GM19240 (cell line): ENCODE measurements around the gene CD160.
"Not testable (repeated sequence)": the region's sequence is repeated elsewhere in the genome, so short reads cannot be mapped to it uniquely, and the experiment has no call there.

Source experiments
- DNase-seq: peaks from one replicate; pipeline ENCODE4 v3.0.0; 2011; ENCODE audit warnings: low spot score; ENCODE audit not compliant: insufficient read length

CD160 gene

DNA sequence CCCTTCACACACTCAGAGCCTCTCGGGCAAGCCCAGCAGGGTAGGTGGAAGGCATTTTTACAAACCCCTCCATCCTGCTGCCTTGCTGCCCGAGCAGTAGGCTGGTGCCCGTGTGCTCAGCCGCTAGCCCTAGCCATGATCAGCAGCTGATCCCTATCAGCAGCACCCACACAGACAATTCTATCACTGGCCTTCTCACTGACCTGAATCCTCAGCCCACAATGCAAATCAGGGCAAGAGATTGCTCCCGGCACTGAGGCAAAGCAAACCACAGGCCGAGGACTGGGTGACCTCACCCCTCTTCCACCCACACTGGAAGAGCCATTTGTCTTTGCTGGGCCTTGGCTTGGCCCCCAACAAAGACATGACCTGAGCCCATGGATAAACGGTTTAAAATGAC is 11.2 kb upstream of the CD160 start:
- no peak for DNase-seq

DNA sequence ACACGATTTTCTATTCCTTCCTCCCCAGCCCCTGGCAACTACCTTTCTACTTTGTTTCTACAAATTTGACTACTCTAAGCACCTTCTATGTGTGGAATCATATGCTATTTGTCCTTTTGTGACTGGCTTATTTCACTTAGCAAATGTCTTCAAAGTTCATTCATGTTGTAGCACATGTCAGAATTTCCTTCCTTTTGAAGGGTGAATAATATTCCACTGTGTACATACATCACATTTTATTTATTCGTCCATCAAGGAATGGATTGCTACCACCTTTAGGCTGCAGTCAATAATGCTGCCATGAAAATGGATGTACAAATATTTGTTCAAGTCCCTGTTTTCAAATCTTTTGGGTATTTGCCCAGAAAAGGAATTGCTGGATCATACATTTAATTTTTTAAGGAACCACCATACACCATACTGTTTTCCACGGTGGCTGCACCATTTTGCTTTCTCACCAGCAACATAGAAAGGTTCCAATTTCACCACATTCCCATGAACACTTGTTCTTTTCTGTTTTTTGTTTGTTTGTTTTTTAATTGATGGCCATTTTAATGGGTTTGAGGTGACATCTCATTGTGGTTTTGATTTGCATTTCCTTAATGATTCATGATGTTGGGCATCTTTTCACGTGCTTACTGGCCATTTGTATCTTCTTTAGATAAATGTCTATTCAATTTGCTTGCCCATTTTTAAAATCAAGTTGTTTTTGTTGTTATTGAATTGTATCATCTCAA is 8.8 kb upstream of the CD160 start:
- no peak for DNase-seq

DNA sequence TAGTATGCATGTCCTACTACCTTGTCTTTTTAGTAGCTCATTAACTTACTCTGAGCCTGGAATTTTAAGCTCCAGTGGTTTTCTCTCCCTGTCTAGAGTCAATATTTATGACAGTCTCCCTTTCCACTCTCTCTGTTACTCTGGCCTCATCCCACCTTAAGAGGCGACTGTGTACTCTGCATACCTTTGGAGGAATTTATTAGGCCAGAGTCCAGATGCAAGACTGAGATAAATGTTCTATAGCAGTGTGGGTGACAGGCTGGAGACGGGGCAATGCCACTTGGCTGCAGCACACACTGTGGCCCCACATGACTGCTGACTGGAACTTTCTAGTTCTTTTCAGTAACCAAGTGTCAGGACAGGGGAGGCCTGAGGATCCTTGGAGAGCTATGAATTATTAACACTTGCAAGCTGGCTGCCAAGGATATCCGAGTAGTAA is 8.1 kb upstream of the CD160 start:
- no peak for DNase-seq

DNA sequence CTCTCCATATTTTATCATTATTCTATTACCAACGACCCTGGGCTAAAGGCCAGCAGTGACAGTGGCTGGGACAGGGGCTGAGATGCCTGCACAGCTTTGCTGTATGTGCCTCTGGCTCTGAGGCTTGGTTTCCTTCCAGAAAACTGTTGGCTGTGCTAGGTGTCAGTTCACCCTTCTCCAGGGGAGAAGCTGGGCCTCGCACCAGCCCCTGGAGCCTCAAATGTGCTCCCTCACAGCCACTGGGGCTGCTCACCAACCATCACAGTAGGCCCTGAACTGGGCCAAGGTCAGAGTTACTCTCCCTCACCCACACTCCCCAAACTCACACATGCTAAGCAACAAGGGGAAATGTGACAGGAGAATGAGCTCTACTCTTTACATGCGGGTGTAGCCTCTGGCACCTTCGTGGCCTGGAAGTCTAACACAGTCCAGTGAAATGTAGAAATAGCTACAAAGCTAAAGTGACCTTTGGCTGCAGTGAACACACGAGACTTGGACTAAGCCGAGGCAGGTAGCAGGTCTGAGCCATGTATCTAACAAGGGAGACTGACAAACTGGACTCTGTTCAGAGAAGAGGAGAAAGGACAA is 4.7 kb upstream of the CD160 start:
- DNase-seq, result no peak

DNA sequence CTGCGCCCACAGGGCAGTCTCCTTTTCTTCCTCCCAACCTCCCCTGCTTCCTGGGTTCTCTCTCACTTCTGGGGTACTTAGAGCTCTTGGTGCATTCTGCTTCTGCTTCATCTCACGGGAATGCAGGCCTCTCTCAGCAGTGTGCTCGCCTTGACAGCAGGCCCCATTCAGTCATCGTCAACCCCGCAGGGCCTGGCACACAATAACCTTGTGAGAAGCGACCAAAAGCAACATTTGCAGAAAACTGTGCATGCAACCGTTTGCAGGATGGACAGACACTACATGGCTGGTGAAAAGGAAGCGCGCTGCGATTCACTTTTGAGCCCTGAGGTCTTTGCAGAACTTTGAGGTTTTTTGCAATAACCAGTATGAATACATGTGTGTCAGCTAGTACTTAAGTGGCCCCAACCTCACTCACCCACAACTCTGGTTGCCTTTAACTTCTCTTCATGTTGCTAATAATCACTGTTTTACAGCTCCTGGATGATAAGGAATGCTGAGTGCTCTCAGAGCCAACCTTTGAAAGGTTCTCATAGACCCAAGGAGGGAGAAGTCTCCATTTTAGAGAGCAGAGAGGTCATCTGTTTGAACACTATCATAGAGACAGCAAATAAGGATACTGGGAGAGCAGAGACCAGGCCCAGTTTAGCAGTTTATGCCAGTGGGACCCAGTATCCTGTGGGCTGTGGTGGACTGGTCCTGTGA is 2.5 kb upstream of the CD160 start:
- no peak for DNase-seq

DNA sequence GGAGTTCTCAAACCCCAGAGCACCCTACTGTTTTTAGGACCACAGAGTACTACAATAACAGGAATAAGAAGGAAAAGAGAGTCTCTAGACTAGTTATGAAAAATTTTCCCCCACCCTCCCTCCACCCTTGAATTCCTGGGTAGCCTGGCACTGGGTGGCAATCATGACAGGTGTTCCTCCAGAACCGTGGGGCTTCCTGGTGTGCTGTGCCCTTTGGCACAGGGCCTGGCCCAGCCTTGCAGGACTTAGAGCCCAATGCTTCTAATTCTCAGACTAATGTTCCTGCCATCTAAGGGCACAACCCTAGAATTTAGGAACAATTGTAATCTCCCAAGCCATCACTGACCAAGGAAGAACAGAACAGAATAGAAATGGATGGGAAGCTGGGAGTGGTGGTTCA is 1.5 kb upstream of the CD160 start:
- no peak for DNase-seq

DNA sequence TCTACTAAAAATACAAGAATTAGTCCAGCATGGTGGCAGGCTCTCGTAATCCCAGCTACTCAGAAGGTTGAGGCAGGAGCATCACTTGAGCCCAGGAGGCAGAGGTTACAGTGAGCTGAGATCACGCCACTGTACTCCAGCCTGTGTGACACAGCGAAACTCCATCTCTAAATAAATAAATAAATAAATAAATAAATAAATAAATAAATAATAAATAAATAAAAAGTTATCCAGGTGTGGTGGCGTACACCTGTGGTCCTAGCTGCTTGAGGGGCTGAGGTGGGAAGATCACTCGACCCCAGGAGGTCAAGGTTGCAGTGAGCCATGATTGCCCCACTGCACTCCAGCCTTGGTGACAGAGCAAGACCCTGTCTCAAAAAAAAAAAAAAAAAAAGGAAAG is 834 bp upstream of the CD160 start:
- not testable (repeated sequence) for DNase-seq

DNA sequence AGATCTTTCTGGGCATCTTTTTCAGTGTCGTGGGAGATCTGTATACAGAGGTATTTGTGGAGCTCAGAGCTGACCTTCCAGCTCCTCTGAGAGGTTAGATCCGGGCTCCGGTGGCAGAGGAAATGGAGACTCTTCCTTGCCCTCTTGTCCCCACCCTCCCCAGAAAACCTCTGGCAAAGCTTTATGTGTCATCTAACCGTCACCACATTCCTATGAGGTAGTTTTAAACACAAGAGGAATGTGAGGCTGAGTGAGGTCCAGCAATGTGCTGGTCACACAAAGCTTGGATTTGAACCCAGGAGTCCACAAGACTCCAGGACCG is 1.2 kb downstream of the CD160 start:
- no peak for DNase-seq

DNA sequence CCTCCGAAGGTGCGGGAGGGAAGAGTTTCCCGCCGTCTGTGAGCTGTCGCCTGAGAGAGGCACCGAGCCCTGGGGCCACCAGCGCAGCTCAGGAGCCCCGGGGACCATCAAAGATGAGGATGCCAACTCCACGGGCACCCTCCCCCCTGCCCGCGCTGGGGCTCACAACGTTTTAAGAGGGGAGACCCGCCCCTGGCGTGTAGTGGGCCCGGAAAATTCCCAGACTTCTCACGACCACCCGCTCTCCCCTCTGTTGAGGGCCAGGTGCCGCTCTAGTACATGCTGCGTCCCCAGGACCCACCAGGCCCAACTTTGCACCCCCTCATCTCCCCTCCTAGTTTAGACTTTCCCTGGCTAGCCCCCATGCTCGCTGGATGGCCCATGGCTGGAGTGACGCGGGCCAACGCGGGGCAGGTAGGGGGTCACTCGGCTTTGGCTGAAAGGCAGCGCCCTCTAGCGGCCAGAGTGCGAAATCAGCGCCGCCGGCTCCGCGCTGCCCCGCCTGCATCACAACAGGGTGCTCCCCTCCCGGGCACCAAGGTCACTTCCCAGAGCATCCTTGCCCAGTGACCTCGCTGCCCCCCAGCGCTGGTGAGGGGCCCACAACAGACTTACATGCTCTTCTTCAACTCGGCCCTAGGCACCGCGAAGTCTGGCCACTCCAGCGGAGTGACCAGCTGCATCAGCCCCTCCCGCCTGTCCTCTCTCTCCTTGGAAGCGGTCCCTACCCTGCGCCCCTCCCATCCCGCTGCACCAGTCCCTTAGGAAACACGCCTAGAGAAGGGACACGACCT is 1.8 kb downstream of the CD160 start:
- peak; percentile 26 for DNase-seq

DNA sequence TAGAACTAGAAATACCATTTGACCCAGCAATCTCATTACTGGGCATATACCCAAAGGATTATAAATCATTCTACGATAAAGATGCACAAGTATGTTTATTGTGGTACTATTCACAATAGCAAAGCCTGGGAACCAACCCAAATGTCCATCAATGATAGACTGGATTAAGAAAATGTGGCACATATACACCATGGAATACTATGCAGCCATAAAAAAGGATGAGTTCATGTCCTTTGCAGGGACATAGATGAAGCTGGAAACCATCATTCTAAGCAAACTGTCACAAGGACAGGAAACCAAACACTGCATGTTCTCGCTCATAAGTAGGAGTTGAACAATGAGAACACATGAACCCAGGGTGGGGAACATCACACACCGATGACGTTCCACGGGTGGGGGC is 6.9 kb downstream of the CD160 start:
- DNase-seq, result not testable (repeated sequence)

DNA sequence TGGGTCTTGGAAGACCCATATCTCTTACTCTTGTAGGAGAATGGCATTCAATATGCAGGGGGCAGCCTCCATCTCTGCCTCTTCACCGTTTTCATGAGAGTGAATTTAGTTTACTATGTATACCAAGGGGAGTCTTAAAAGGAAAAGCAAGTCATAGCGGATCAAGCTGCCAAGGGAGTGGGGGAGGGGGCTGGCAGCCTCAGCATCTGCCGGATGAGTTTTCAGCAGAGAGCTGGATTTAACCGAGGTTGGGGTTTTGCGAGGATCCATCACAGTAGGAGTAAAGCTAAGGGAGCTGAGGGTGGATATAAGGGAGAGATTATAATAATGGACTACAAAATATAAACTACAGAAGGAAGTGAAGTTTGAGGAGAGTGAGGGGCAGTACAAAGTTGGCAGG is 9.9 kb downstream of the CD160 start:
- no peak for DNase-seq

DNA sequence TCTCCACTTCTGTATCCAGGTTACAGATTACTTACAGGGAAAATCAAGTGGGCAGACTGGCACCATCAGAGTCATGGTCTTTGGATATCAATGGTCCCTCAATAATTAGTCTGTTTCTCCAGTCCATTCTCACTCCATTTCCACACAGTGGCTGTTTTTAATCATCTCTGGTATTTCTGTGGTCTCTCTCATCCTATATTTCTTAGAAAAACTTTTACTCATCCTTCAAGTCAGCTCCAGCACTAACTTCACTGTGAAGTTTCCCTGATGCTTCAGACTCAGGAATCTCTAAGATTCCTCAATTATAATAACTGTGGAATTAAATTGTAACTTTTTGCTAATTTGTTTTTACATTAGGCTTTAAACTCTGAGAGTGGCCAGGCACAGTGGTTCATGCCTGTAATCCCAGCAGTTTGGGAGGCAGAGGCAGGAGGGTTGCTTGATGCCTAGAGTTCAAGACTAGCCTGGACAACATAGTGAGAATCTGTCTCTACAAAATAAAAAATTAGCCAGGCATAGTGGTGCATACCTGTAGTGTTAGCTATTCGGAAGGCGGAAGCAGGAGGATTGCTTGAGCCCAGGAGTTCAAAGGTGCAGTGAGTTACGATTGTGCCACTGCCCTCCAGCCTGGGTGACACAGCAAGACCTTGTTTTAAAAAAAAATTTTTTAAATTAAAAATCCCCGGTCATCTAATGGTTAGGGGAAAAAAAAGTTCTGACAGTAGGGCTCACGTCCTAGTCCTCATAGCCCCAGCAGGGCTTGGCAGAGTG is 10.6 kb downstream of the CD160 start:
- DNase-seq, result no peak

DNA sequence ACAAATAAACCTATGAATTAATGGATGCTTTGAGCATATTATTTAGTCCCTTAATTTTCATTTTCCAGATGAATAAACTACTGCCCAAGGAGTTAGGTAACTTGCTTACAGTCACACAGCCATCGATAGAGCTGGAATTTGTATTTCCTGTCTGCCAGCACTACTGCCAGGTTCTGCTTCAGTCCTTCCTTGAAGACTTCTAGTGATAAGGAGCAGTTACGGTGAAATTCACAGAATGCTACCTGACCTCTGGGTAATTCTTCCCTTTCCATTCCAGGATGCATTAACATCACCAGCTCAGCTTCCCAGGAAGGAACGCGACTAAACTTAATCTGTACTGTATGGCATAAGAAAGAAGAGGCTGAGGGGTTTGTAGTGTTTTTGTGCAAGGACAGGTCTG is 11.2 kb downstream of the CD160 start:
- DNase-seq, result no peak

DNA sequence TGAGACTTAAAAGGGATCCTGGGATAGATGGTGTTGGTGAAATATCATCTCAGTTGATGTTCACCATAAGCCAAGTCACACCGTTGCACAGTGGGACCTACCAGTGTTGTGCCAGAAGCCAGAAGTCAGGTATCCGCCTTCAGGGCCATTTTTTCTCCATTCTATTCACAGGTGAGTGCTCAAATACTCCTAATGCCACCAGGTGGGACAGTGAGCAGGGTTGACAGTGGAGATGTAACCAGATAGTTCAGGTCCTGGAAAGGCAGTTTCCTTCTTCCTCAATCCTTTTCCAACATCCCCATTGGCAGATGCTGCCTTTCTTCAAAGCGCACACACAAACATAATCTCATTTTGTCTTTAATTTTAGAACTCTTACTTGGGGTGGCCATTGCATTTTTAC is 11.6 kb downstream of the CD160 start:
- no peak for DNase-seq

DNA sequence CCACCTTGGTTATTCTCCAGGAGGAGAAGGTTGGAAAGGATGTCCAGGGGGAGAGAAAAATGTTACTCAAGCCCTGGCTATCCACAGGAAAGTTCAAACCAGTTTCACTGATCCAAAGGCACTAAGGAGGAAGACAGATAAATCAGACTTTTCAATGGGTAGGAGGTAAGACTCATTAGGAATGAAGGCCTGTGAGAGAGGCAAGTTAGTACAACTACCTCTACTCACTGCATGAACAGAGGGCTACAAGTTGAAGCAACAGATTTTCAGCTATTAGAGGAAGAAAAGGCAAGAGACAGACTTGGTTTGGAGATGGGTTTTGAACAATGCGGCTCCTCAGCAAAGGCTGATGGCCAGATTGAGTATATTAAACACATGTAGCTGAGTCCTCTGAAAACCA is 16.9 kb downstream of the CD160 start:
- no peak for DNase-seq

DNA sequence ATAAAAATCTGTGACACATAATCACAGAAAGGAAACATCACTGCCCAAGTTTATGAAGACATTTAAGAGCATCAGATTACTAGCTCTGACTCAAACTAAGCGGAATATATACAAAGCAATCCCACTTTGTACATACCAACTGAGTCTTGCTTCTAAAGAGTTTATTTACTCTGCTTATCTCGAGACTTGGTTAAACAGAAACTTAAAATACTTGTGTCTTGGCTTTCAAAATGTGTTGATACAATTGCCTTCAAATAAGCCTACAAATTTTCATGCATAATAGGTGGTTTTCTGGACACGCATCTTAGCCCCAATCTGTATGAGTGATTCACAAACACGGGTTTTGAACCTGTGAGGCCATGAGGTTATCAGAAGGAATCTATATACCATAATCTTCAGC is 21.0 kb downstream of the CD160 start:
- no peak for DNase-seq

DNA sequence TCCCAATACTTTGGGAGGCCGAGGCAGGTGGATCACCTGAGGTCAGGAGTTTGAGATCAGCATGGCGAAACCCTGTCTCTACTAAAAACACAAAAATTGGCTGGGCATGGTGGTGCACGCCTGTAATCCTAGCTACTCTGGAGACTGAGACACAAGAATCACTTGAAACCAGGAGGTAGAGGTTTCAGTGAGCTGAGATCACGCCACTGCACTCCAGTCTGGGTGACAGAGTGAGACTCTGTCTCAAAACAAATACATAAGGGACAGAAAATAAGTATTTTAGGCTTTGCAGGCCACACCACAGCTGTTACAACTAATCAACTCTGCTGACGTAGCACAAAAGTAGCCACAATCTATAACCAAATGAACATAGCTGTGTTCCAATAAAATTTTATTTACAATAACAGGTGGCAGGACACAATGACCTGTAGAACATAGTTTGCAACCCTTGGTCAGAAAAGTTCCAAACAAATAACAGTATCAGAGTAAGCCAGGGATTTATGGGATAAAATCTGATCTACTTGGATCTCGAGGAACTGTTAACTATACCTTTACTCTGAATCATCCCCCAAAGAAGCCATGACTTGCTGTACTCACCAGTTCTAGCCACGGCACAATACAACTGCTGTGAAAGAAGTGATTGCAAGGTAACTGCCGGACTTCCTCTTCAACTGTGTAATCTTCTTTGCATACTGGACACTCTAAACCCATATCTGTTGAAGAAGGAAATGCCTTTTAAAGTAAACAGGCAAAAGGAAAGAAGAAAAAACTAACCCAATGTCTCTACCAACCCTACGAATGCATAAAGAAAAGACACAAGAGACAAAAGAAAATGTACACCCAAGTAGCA is 28.3 kb downstream of the CD160 start:
- DNase-seq, result no peak

DNA sequence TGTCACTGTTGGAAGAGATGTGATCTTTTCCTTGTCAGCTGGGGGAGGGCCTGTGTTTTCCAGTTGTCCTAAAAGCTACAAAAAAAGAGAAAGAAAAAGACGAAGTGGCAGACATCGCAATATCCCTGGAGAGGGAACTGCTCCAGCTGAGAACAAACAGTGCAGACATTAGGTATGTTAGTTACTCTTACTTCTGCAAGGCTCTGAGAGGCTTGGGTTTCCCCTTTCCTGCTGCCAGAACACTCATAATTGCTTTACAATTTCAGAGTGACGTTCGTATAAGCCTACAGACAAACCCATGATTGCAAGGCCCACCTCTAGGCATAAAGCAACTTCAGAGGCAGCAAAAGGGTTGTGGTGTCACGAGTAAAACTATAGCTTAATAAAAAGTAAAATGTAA is 31.1 kb downstream of the CD160 start:
- DNase-seq, result no peak

DNA sequence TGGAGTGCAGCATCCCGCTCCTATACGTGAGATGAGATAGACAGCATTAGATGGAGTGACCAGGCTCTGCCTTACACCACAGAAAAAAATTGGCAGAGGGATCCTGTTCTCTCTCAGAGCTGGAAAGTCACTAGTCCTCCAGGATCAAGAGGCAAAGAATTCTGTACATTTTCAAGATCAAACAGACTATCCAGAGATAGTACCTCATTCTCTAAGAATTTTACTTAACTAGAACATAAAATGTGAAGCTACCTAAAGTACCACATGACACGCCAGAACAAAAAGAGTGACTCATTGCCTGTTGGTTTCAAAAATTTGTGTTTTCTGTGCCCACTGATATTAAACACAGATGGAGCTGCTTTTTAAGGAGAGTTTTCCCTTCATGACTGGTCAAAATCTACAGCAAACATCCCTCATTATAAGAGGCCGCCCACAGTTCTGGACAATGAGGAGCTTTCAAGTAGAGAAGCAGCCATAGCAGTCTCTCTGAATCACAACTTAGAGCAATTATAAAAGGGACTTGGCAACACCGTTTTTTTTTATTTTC is 32.3 kb downstream of the CD160 start:
- DNase-seq, result no peak

DNA sequence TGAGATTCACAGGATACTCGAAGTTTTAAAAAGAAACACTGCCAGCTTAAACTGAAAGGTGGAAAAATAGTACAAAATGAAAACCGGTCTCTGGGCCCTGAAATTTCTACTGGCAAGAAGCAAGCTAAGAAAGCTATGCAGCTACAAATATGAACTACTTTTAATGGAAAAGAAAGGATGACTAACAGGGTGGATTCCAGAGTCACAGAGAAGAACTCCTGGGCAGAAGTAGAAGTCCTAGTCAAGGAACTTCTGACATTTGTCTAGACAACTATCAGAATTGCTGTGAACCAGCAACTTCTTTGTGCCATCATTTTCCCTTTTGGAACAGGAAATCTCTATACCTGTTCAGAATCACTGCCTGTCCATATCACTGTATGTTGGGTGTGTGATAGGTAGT is 38.1 kb downstream of the CD160 start:
- no peak for DNase-seq
